ENCODE measurements around the gene ADAD1.

ADAD1 gene

DNA sequence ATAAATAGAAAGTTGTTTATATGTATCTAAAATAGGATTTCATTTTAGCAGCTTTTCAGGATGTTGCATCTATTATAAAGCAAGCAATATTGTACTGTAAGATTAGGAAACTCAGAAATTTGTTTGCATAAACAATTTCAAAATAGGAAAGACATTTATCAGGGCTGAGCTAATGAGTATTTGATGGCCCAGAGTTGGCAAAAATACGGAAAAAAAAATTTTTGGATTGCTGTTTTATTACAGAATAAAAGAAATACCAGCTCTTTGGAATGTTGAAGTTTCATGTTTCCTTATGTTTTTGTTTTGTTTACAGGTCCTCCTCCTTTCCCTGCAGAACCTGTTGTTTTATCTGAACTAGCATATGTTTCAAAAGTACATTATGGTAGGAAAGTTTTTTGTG is 14.5 kb downstream of the ADAD1 start:
- H3K36me3 ChIP-seq (ENCODE audit: insufficient read depth, low read length), result no peaks in the 10 kb centered on the region
- H3K4me1 ChIP-seq (ENCODE audit: insufficient read depth, low read length), result no peaks in the 10 kb centered on the region
- H3K9ac ChIP-seq (ENCODE audit: low read depth, low read length), result no peak overlapping the region
- no peaks in the 10 kb centered on the region for H3K9me3 ChIP-seq (ENCODE audit: control insufficient read depth, insufficient read depth, low read length)

DNA sequence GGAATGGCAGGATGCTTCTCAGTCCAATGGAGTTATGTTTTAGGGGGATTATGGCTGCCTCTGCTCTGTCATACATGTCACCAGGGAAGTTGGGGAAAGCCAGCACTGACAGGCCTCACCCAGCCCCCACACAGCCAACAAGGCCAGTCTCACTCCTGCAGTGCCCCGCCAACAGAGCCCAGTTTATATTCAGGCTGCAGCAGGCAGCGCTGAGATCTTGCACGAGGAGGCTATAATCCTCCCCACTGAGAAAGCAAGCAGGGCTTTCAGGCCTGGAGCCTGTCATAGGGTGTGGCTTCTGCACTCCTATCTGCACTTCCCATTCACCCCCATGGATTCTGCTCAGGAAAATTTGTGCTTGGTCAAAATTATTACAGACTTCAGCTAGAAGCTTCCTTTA is 25.1 kb downstream of the ADAD1 start:
- Histone ChIP-seq H3K9ac (ENCODE audit: low read depth, low read length) (no peak overlapping the region), H3K36me3 (ENCODE audit: insufficient read depth, low read length) (no peaks in the 10 kb centered on the region), H3K9me3 (ENCODE audit: control insufficient read depth, insufficient read depth, low read length) (no peaks in the 10 kb centered on the region)

DNA sequence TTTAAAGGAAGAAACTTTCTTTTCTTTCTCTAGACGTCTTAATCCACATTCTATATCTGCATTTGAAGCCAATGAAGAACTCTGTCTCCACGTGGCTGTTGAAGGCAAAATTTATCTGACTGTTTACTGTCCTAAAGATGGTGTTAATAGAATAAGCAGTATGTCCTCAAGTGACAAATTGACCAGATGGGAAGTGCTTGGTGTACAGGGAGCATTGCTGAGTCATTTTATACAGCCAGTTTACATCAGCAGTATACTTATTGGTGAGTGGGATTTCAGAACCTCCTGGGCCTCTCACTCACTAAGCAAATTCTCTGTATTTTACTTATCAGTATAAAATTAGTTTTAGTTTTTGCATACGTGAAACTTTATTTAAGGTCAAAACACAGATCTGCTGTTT is 33.7 kb downstream of the ADAD1 start:
- H3K9me3 ChIP-seq (ENCODE audit: control insufficient read depth, insufficient read depth, low read length), result no peaks in the 10 kb centered on the region
- no peaks in the 10 kb centered on the region for H3K4me1 ChIP-seq (ENCODE audit: insufficient read depth, low read length)
- no peak overlapping the region for H3K9ac ChIP-seq (ENCODE audit: low read depth, low read length)
- no peaks in the 10 kb centered on the region for H3K36me3 ChIP-seq (ENCODE audit: insufficient read depth, low read length)

More for the DNA sequence above, 25.1 kb downstream of the ADAD1 start:
- no peaks in the 10 kb centered on the region for H3K4me1 ChIP-seq (ENCODE audit: insufficient read depth, low read length)

DNA sequence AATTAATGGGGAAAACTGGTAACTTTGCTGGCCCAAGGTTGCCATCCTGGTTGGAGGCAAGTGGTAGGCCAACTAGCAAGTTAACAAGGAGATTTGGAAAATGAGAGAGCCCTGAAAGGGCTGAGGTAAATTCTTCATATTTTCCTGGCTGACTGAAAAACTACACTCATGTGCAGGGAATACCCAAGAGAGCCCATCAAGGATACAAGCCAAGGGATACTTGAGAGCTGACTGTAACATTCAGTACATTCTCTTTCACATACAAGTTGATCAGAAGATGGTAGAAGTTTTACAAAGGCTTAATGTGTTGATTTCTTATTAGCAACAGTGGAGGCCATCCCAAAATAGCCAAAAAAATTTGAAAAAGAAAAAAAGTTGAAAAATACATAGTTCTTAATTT is 44.4 kb downstream of the ADAD1 start:
- no peaks in the 10 kb centered on the region for H3K4me1 ChIP-seq (ENCODE audit: insufficient read depth, low read length)
- H3K36me3 ChIP-seq (ENCODE audit: insufficient read depth, low read length), result no peaks in the 10 kb centered on the region
- no peak overlapping the region for H3K9ac ChIP-seq (ENCODE audit: low read depth, low read length)
- no peaks in the 10 kb centered on the region for H3K9me3 ChIP-seq (ENCODE audit: control insufficient read depth, insufficient read depth, low read length)

DNA sequence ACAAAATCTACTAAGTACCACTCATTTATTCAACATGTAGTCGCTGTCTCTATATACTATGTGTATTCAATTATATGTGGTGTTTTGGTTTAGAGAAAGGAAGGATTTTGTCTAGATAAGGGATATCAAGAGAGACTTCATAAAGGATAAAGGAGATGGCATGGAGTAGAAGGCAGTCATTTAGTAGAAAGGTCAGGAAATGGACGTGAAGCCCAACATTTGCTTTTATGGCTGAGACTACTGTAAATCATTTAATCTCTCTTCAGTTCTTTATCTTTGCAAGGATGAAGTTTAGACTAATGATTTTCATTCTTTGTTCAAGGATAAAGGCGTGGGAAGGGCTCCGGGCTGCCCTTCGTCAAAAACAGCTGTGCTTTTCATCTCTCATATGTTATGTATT is 52.5 kb downstream of the ADAD1 start:
- no peaks in the 10 kb centered on the region for H3K4me1 ChIP-seq (ENCODE audit: insufficient read depth, low read length)
- no peak overlapping the region for H3K9ac ChIP-seq (ENCODE audit: low read depth, low read length)
- H3K36me3 ChIP-seq (ENCODE audit: insufficient read depth, low read length), result no peaks in the 10 kb centered on the region
- H3K9me3 ChIP-seq (ENCODE audit: control insufficient read depth, insufficient read depth, low read length), result no peaks in the 10 kb centered on the region

DNA sequence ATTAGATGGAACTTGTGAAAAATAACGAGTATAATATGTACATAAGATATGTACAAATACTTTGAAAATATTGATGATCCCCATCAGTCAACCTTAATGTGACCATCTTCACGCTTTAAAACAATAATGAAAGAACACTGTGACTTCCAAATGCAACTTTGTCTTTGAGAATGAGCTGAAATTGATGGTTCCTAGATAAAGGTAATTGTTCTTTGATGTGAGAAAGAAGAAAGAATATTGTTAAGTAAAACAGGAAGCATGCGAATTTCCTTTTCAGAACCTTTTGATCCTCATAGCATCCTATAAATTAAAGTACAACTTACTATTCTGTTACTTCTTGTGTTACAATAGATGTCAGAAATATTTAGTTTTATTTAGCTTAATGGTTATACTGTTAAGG is 55.5 kb downstream of the ADAD1 start:
- H3K9ac ChIP-seq (ENCODE audit: low read depth, low read length), result no peak overlapping the region
- no peaks in the 10 kb centered on the region for H3K9me3 ChIP-seq (ENCODE audit: control insufficient read depth, insufficient read depth, low read length)
- no peaks in the 10 kb centered on the region for H3K36me3 ChIP-seq (ENCODE audit: insufficient read depth, low read length)
- H3K4me1 ChIP-seq (ENCODE audit: insufficient read depth, low read length), result no peaks in the 10 kb centered on the region

DNA sequence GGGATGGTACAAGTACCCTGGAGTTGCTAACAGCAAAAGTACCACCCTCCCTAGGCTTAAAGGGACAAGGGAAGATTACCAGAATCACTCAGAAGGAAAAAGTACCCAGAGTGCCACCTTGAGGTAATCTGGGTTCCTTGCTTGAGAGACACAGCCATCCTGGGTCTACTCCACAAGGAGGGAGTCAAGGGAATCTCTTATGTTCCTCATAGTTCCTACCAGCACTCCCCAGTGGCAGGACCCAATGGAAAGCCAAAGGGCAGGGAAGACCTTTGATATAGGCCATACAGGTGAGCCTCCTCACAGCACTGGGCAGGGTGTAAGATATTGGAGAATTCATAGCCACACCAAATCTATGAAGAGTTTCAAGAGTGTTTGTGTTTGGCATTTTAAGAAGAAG is 72.0 kb downstream of the ADAD1 start:
- Histone ChIP-seq H3K9me3 (ENCODE audit: control insufficient read depth, insufficient read depth, low read length) (no peaks in the 10 kb centered on the region), H3K4me1 (ENCODE audit: insufficient read depth, low read length) (no peaks in the 10 kb centered on the region), H3K9ac (ENCODE audit: low read depth, low read length) (no peak overlapping the region), H3K36me3 (ENCODE audit: insufficient read depth, low read length) (no peaks in the 10 kb centered on the region)

DNA sequence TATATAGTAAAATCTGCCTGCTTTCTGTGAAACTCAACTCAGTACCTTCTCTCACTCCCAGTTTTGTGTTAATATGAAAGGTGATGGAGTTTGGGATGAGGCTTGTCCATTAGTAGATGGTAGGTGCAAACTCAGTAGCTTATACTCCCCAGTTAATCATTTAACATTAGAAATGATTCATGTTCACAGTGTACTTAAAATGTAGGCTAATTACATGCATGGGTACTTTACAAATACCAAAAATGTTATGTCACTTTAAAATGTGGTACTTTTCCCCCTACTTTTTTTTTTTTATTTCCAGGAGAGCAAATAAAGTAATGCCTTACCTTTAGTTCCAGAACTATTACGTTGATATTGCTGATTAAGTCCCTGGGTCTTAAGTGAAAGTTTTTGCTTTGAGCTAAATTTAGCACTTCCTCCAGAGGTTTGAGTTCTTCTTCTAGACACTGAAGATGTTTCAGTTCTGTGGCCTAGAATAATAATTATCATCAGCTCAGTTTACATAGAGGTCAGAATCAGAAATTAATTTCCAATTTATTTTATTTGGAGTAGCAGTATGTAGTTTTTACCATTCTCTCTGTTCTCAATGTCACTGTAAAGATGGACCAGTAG is 74.7 kb downstream of the ADAD1 start:
- Histone ChIP-seq H3K36me3 (ENCODE audit: insufficient read depth, low read length) (no peaks in the 10 kb centered on the region), H3K9ac (ENCODE audit: low read depth, low read length) (no peak overlapping the region), H3K9me3 (ENCODE audit: control insufficient read depth, insufficient read depth, low read length) (no peaks in the 10 kb centered on the region), H3K4me1 (ENCODE audit: insufficient read depth, low read length) (no peaks in the 10 kb centered on the region)

DNA sequence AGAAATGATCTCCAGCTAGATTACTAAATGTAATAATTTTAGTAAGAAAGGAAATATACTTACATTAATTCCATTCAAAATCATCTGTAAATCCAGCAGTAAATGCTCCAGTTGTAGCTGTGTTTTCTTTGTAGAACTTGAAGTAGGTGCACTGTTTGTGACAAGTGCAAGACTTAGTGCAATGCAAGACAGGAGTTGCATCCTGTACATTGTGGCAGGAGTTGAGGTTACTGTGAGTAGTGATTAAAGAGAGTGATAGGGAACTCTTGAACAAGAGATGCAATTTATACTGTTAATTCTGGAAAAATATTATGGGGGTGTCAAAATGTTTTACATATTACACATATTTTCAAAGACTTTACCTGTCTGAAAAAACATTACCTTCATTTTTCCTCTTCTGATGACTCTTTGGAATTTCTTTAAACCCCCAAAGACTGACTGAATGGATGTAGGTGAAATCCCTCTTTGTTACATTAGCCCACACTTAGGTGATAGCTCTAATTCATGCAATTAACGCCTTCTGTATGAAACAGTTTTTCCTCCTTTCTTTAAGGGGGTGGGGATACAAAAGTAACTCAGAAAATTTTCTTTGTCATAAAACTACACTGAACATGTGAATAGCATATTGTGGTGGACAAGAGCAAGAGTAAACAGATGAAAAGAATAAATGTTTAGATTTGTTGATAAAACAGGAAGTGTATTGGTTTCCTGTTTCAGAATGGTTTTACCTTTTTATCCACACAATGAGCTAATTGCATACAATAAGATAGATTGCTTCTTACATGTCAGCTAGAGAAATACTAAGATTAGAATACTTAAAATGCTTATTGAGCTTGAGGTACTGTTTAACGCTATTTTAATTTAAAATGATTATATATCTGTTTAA is 77.7 kb downstream of the ADAD1 start, which contains the start of gene IL2:
TSS of gene IL2 (minus strand) at position 495 of the 886 bp plus-strand sequence. CDS start at position 210, 285 bp downstream.
- no peaks in the 10 kb centered on the region for H3K36me3 ChIP-seq (ENCODE audit: insufficient read depth, low read length)
- no peaks in the 10 kb centered on the region for H3K4me1 ChIP-seq (ENCODE audit: insufficient read depth, low read length)
- H3K9ac ChIP-seq (ENCODE audit: low read depth, low read length), result no peak within 1 kb of the TSS
- no peaks in the 10 kb centered on the region for H3K9me3 ChIP-seq (ENCODE audit: control insufficient read depth, insufficient read depth, low read length)

DNA sequence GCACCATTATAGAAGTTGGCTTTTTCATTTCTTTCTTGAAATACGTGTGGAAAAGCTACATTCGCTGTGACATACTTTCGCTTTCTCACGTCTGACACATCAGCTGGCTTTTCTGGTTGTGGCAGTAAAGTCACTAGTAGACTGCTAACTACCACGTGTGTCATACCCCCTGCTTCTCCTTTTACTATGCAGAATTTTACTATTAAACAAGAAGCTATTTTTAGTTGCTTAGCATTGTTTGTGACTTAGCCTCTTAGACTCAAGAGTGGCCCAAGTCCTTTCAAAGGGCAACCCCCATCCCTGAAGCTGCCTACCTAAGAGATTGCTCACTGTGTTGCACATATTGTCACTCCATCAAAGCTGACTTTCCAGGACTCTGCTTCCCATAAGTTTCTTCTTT is 79.8 kb downstream of the ADAD1 start:
- H3K36me3 ChIP-seq (ENCODE audit: insufficient read depth, low read length), result no peaks in the 10 kb centered on the region
- H3K4me1 ChIP-seq (ENCODE audit: insufficient read depth, low read length), result no peaks in the 10 kb centered on the region
- no peaks in the 10 kb centered on the region for H3K9me3 ChIP-seq (ENCODE audit: control insufficient read depth, insufficient read depth, low read length)
- no peak overlapping the region for H3K9ac ChIP-seq (ENCODE audit: low read depth, low read length)

DNA sequence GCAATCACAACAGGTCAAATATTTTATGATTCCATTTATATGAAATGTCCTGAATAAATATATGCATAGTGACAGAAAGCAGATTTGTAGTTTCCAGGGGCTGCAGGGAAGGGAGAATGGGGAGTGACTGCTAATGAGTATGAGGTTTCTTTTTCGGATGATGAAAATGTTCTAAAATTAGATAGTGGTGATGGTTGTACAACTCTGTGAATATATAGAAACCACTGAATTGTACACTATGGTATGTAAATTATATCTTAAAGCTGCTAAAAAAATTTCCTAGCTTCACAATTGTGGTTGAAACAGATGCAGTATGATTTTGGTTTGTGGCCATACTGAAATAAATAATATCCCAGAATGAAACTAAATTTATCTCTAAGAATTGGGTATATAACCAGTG is 90.6 kb downstream of the ADAD1 start:
- no peaks in the 10 kb centered on the region for H3K4me1 ChIP-seq (ENCODE audit: insufficient read depth, low read length)
- H3K9ac ChIP-seq (ENCODE audit: low read depth, low read length), result no peak overlapping the region
- H3K9me3 ChIP-seq (ENCODE audit: control insufficient read depth, insufficient read depth, low read length), result no peaks in the 10 kb centered on the region
- no peaks in the 10 kb centered on the region for H3K36me3 ChIP-seq (ENCODE audit: insufficient read depth, low read length)

DNA sequence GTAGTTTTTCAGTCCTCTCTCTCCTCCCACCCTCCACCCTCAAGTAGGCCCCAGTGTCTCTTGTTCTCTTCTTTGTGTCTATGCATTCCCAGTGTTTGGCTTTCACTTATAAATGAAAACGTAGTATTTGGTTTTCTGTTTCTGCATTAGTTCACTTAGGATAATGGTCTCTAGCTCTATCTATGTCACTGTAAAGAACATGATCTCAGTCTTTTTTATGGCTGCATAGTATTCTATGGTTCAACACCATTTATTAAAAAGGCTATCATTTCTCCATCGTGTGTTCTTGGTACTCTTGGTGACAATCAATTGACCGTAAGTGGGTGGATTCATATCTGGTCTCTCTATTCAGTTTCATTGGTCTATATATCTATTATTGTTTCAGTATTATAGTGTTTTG is 96.4 kb downstream of the ADAD1 start:
- H3K9ac ChIP-seq (ENCODE audit: low read depth, low read length), result no peak overlapping the region
- H3K36me3 ChIP-seq (ENCODE audit: insufficient read depth, low read length), result no peaks in the 10 kb centered on the region
- no peaks in the 10 kb centered on the region for H3K9me3 ChIP-seq (ENCODE audit: control insufficient read depth, insufficient read depth, low read length)
- no peaks in the 10 kb centered on the region for H3K4me1 ChIP-seq (ENCODE audit: insufficient read depth, low read length)

DNA sequence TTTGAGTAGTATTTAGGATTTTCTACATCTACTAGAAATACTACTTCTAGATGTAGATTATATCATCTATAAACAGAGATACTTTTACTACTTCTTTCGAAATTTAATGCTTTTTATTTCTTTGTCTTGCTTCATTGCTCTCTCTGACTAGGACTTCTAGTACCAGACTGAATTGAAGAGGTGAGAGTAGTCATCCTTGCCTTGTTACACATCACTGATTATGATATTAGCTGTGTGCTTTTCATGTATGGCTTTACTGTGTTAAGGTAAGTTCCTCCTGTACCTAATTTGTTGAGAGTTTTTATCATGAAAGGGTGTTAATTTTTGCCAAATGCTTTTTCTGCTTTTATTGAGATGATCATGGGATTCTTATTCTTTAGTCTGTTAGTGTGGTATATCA is 97.3 kb downstream of the ADAD1 start:
- Histone ChIP-seq H3K36me3 (ENCODE audit: insufficient read depth, low read length) (no peaks in the 10 kb centered on the region), H3K9ac (ENCODE audit: low read depth, low read length) (no peak overlapping the region), H3K9me3 (ENCODE audit: control insufficient read depth, insufficient read depth, low read length) (no peaks in the 10 kb centered on the region), H3K4me1 (ENCODE audit: insufficient read depth, low read length) (no peaks in the 10 kb centered on the region)

DNA sequence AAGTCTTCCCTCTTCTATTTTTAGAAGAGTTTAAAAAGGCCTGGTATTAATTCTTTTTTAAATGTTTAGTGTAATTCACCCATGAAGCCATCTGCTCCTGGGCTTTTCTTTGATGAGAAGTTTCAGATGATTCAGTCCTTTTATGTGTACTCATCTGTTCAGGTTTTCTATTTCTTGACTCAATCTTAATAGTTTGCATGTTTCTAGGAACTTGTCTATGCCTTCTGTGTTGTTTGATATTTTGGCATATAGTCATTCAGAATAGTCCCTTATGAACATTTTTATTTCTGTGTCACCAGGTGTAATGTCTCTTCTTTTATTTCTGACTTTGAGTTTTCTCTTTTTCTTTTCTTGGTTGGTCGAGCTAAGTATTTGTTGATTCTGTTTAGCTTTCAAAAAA is 97.9 kb downstream of the ADAD1 start:
- no peaks in the 10 kb centered on the region for H3K9me3 ChIP-seq (ENCODE audit: control insufficient read depth, insufficient read depth, low read length)
- H3K36me3 ChIP-seq (ENCODE audit: insufficient read depth, low read length), result no peaks in the 10 kb centered on the region
- no peak overlapping the region for H3K9ac ChIP-seq (ENCODE audit: low read depth, low read length)
- no peaks in the 10 kb centered on the region for H3K4me1 ChIP-seq (ENCODE audit: insufficient read depth, low read length)

Data from ES-I3 (cell line).